IMR-90 (cell line): ENCODE results near the gene FLRT1. TPM values are rescaled to one million over a fixed set of nuclear protein-coding genes. Genes with fewer than 3 reads are reported as not detected.

Experiments used
- ATAC-seq: fragments of 200-7000 bp; cut with Tn5 transposase; 2 replicates; pipeline ENCODE4 v1.9.1; 2020; ENCODE audit warnings: low read depth, mild to moderate bottlenecking, moderate library complexity
- BruUV-seq: library from RNA; stranded (reverse); fragments of 400-500 nt; replicated peaks from 2 replicates; lab custom pipeline; 2021; lab: Mats Ljungman, UMichigan
- CTCF ChIA-PET: fragments of 300-600 bp; formaldehyde crosslinking; extraction: SDS; loops from one replicate; lab custom pipeline; 2021; ENCODE audit warnings: antibody characterized with exemption; lab: Yijun Ruan, JAX
- POLR2A ChIA-PET: fragments of 300-600 bp; sonication (Branson Sonifier 250); formaldehyde crosslinking; loops from one replicate; lab custom pipeline; 2022; ENCODE audit warnings: antibody characterized with exemption; ENCODE audit not compliant: unreplicated experiment; lab: Charles Lee
- DNase-seq: peaks from one replicate; pipeline ENCODE4 v3.0.0; 2013
- H2AFZ ChIP-seq: replicated peaks from 2 replicates; pipeline ENCODE3; 2013; ENCODE audit warnings: low read length, mild to moderate bottlenecking; ENCODE audit not compliant: poor library complexity
- H2AK5ac ChIP-seq: 2 replicates; pipeline ENCODE4 v1.6.1; 2013; ENCODE audit warnings: low read depth, low read length, inconsistent platforms
- H2AK9ac ChIP-seq: replicated peaks from 2 replicates; pipeline ENCODE3; 2013; ENCODE audit warnings: mild to moderate bottlenecking, low read depth, low read length, moderate library complexity; ENCODE audit not compliant: poor library complexity
- H2BK120ac ChIP-seq: 2 replicates; pipeline ENCODE4 v1.6.1; 2013; ENCODE audit warnings: low read depth, low read length, inconsistent platforms
- H2BK15ac ChIP-seq: 3 replicates; pipeline ENCODE4 v1.6.1; 2013; ENCODE audit warnings: low read depth, low read length, inconsistent platforms
- H2BK20ac ChIP-seq: 2 replicates; pipeline ENCODE4 v1.6.1; 2013; ENCODE audit warnings: low read depth, mild to moderate bottlenecking, inconsistent platforms, low read length, moderate library complexity
- H2BK5ac ChIP-seq: 2 replicates; pipeline ENCODE4 v1.6.1; 2013; ENCODE audit warnings: mild to moderate bottlenecking, low read depth, low read length, inconsistent platforms; ENCODE audit not compliant: poor library complexity, severe bottlenecking
- H3K14ac ChIP-seq: replicated peaks from 2 replicates; pipeline ENCODE4 v1.6.1; 2013; ENCODE audit warnings: low read depth, low read length, inconsistent platforms
- H3K18ac ChIP-seq: 2 replicates; pipeline ENCODE4 v1.6.1; 2013; ENCODE audit warnings: low read depth, low read length, control low read depth
- H3K23ac ChIP-seq: 2 replicates; pipeline ENCODE4 v1.6.1; 2013; ENCODE audit warnings: low read depth, low read length, inconsistent platforms
- H3K27ac ChIP-seq: 2 replicates; pipeline ENCODE4 v1.5.1; 2013; ENCODE audit warnings: mild to moderate bottlenecking, control low read depth, low read length; ENCODE audit not compliant: insufficient read depth
- H3K27me3 ChIP-seq: 2 replicates; pipeline ENCODE4 v1.6.1; 2013; ENCODE audit warnings: low read length; ENCODE audit not compliant: control insufficient read depth, insufficient read depth
- H3K36me3 ChIP-seq: 2 replicates; pipeline ENCODE4 v1.6.1; 2013; ENCODE audit warnings: low read length, mixed read lengths; ENCODE audit not compliant: control insufficient read depth, insufficient read depth
- H3K4ac ChIP-seq: 2 replicates; pipeline ENCODE4 v1.6.1; 2013; ENCODE audit warnings: low read depth, low read length, inconsistent platforms
- H3K4me1 ChIP-seq: 2 replicates; pipeline ENCODE4 v1.6.1; 2013; ENCODE audit warnings: low read length, mixed read lengths; ENCODE audit not compliant: control insufficient read depth, insufficient read depth
- H3K4me2 ChIP-seq: 2 replicates; pipeline ENCODE4 v1.6.1; 2013; ENCODE audit warnings: low read depth, mild to moderate bottlenecking, control low read depth, low read length, moderate library complexity
- H3K4me3 ChIP-seq: 2 replicates; pipeline ENCODE4 v1.5.1; 2013; ENCODE audit warnings: low read depth, mild to moderate bottlenecking, control low read depth, low read length, moderate library complexity; ENCODE audit not compliant: insufficient read depth
- H3K56ac ChIP-seq: 2 replicates; pipeline ENCODE4 v1.6.1; 2013; ENCODE audit warnings: low read length, inconsistent platforms; ENCODE audit not compliant: insufficient read depth; ENCODE audit errors: extremely low read depth
- H3K79me1 ChIP-seq, 2 experiments: 2 replicates each; pipeline ENCODE4 v1.6.1; 2013; ENCODE audit warnings: low read length in 2 of 2, inconsistent platforms in 1 of 2, low read depth in 1 of 2
- H3K9ac ChIP-seq: 2 replicates; pipeline ENCODE4 v1.6.1; 2013; ENCODE audit warnings: low read depth, low read length, control low read depth
- H3K9me1 ChIP-seq: 2 replicates; pipeline ENCODE4 v1.6.1; 2013; ENCODE audit warnings: low read length, inconsistent platforms; ENCODE audit not compliant: insufficient read depth
- H3K9me3 ChIP-seq: 2 replicates; pipeline ENCODE4 v1.6.1; 2013; ENCODE audit warnings: low read length; ENCODE audit not compliant: control insufficient read depth, insufficient read depth
- H4K20me1 ChIP-seq: 2 replicates; pipeline ENCODE4 v1.6.1; 2013; ENCODE audit warnings: low read length, inconsistent platforms; ENCODE audit not compliant: insufficient read depth
- H4K5ac ChIP-seq: 2 replicates; pipeline ENCODE4 v1.6.1; 2013; ENCODE audit warnings: mild to moderate bottlenecking, low read depth, low read length, control low read depth
- H4K8ac ChIP-seq, 2 experiments: 2 replicates each; pipeline ENCODE4 v1.6.1; 2013; ENCODE audit warnings: low read depth in 2 of 2, low read length in 2 of 2, control low read depth in 1 of 2, inconsistent platforms in 1 of 2
- H4K91ac ChIP-seq: 2 replicates; pipeline ENCODE4 v1.6.1; 2013; ENCODE audit warnings: low read depth, low read length, inconsistent platforms; ENCODE audit not compliant: insufficient read depth
- BHLHE40 ChIP-seq: fragments of 150-350 bp; IDR thresholded peaks from 2 replicates; pipeline ENCODE4 v1.6.1; 2016; ENCODE audit warnings: mild to moderate bottlenecking, low read depth, low read length
- CHD1 ChIP-seq: IDR thresholded peaks from 2 replicates; pipeline ENCODE4 v1.6.1; 2012; ENCODE audit warnings: low read depth, low read length, improper control_type of control experiment
- CTCF ChIP-seq: conservative IDR thresholded peaks from 2 replicates; pipeline ENCODE4 v1.5.1; 2012; ENCODE audit warnings: mild to moderate bottlenecking, low read depth, low read length, improper control_type of control experiment
- ELK1 ChIP-seq: fragments of 150-350 bp; IDR thresholded peaks from 2 replicates; pipeline ENCODE4 v1.6.1; 2016; ENCODE audit warnings: low read depth, mild to moderate bottlenecking, low read length, moderate library complexity, borderline replicate concordance
- FOS ChIP-seq: fragments of 150-350 bp; IDR thresholded peaks from 2 replicates; pipeline ENCODE4 v1.6.1; 2016; ENCODE audit warnings: low read depth, low read length
- MAFK ChIP-seq: IDR thresholded peaks from 2 replicates; pipeline ENCODE4 v1.6.1; 2012; ENCODE audit warnings: low read depth, low read length, improper control_type of control experiment
- MAZ ChIP-seq: IDR thresholded peaks from 2 replicates; pipeline ENCODE4 v1.6.1; 2012; ENCODE audit warnings: low read depth, mild to moderate bottlenecking, low read length, improper control_type of control experiment, moderate library complexity, borderline replicate concordance
- MXI1 ChIP-seq: IDR thresholded peaks from 2 replicates; pipeline ENCODE4 v1.6.1; 2012; ENCODE audit warnings: low read depth, mild to moderate bottlenecking, low read length, moderate library complexity, borderline replicate concordance
- NFE2L2 ChIP-seq: fragments of 150-350 bp; IDR thresholded peaks from 2 replicates; pipeline ENCODE4 v1.6.1; 2016; ENCODE audit warnings: low read depth, mild to moderate bottlenecking, low read length
- RAD21 ChIP-seq: IDR thresholded peaks from 2 replicates; pipeline ENCODE4 v1.6.1; 2012; ENCODE audit warnings: low read length, improper control_type of control experiment
- RCOR1 ChIP-seq: IDR thresholded peaks from 2 replicates; pipeline ENCODE4 v1.6.1; 2012; ENCODE audit warnings: mild to moderate bottlenecking, low read length, improper control_type of control experiment; ENCODE audit not compliant: insufficient replicate concordance
- RFX5 ChIP-seq: IDR thresholded peaks from 2 replicates; pipeline ENCODE4 v1.8.0; 2012; ENCODE audit warnings: low read depth, mild to moderate bottlenecking, low read length, moderate library complexity
- SMC3 ChIP-seq: fragments of 150-350 bp; IDR thresholded peaks from 2 replicates; pipeline ENCODE4 v1.6.1; 2016; ENCODE audit warnings: low read depth, mild to moderate bottlenecking, antibody characterized with exemption, low read length, moderate library complexity
- USF2 ChIP-seq: fragments of 150-350 bp; IDR thresholded peaks from 2 replicates; pipeline ENCODE4 v1.6.1; 2017; ENCODE audit warnings: mild to moderate bottlenecking, antibody characterized with exemption, low read length, low read depth
- WGBS, 2 experiments: methylation state at CpG; one replicate each; pipeline versions ENCODE4 v1.1.5 to v1.1.7; 2013; ENCODE audit warnings: missing lambda C conversion rate in 2 of 2; ENCODE audit not compliant: insufficient read length in 1 of 2; ENCODE audit errors: extremely low coverage in 2 of 2; 5-methylcytosine and 5-hydroxymethylcytosine counted together
- dilution Hi-C: fragments of 300-500 bp; cut with HindIII; formaldehyde crosslinking; loops from one replicate; pipeline ENCODE4 v1.14.3; 2018; ENCODE audit warnings: low sequenced_read_pairs; ENCODE audit not compliant: unreplicated experiment
- in situ Hi-C: fragments of 300-500 bp; cut with MboI; formaldehyde crosslinking; loops from 3 replicates; pipeline ENCODE4 v1.14.3; 2019; ENCODE audit warnings: low sequenced_read_pairs, inconsistent platforms, mixed read lengths
- intact Hi-C: fragments of 100-400 bp; cut with micrococcal nuclease; formaldehyde crosslinking; loops from 2 replicates; pipeline ENCODE4 v1.10.0; 2022
- polyA plus RNA-seq, 3 experiments: library from polyadenylated mRNA; depleted of rRNA; stranded (reverse); fragments of >200 nt; gene quantifications; 2 replicates each; pipeline ENCODE4 v1.2.3, GENCODE V29; 2012; ENCODE audit warnings: low replicate concordance in 1 of 3
- total RNA-seq: library from RNA; depleted of rRNA; stranded (reverse); fragments of >200 nt; gene quantifications from 2 replicates; pipeline ENCODE4 v1.2.3, GENCODE V29; 2012

Gene FLRT1
- total and polyA plus RNA-seq, 2 of the 4 experiments (the other 2 are of a cell fraction): under 0.01 to 0.07 TPM

GRCh38 chr11:64009710-64010109, 26.0 kb upstream of the FLRT1 start:
- CTCF ChIA-PET: no interaction called here
- no TSS peak for BruUV-seq

More at GRCh38 chr11:64009710-64010109, 26.0 kb upstream of the FLRT1 start:
- Histone ChIP-seq H3K9me1 (no peaks in the 10 kb centered on the region), H3K14ac (no peak overlapping the region), H3K18ac (no peak overlapping the region), H2BK120ac (no peak overlapping the region), H2BK5ac (no peak overlapping the region), H4K5ac (no peak overlapping the region), H4K91ac (no peak overlapping the region), H3K4me3 (no peak overlapping the region), H3K9me3 (no peaks in the 10 kb centered on the region), H3K56ac (no peak overlapping the region), H4K8ac (no peak overlapping the region), H3K79me1 (no peaks in the 10 kb centered on the region), H2AK9ac (no peak overlapping the region), H2BK20ac (no peak overlapping the region), H3K36me3 (no peaks in the 10 kb centered on the region), H2AFZ (no peak overlapping the region), H3K27ac (no peak overlapping the region), H3K4me1 (peaks cover 10% of the 10 kb centered on the region), H3K27me3 (no peaks in the 10 kb centered on the region), H4K20me1 (no peaks in the 10 kb centered on the region), H3K23ac (no peak overlapping the region), H2AK5ac (no peak overlapping the region), H2BK15ac (no peak overlapping the region), H3K9ac (no peak overlapping the region), H3K4ac (no peak overlapping the region), H3K4me2 (no peak overlapping the region)
- DNase-seq: no peak
- intact Hi-C loops: loop anchor here (10.0 kb wide), 1 partner anchor 295 kb away; the partner anchor contains the start of genes CATSPERZ and ESRRA
- TF ChIP-seq BHLHE40: no peak
- TF ChIP-seq MXI1: no peak
- TF ChIP-seq RAD21: no peak
- TF ChIP-seq CTCF: no peak
- TF ChIP-seq USF2: no peak
- no peak for TF ChIP-seq ELK1
- no peak for TF ChIP-seq FOS
- TF ChIP-seq NFE2L2: no peak
- TF ChIP-seq CHD1: no peak
- no peak for TF ChIP-seq MAFK
- no peak for TF ChIP-seq RCOR1
- TF ChIP-seq MAZ: no peak
- no peak for TF ChIP-seq SMC3
- TF ChIP-seq RFX5: no peak
- POLR2A ChIA-PET: no interaction called here
- in situ Hi-C loops: no loop called here
- 100% methylated on average over 3 of the region's 8 CpGs; no CpG with 5 or more reads in 1 of the 2 experiments for WGBS, 2 experiments
- dilution Hi-C loops: no loop called here
- ATAC-seq: no peak
